IPS-18c (cell line): ENCODE measurements around the gene HMGCL.
"Not testable (repeated sequence)": the region's sequence is repeated elsewhere in the genome, so short reads cannot be mapped to it uniquely, and the experiment has no call there.

Experiments used
- H3K4me3 ChIP-seq: 2 replicates; pipeline ENCODE4 v1.7.0; 2013; ENCODE audit warnings: low read depth, mild to moderate bottlenecking, low read length, moderate library complexity; ENCODE audit not compliant: insufficient read depth
- H3K9me3 ChIP-seq: one replicate; pipeline ENCODE4 v1.6.1; 2013; ENCODE audit warnings: mild to moderate bottlenecking, low read length, moderate library complexity; ENCODE audit not compliant: control insufficient read depth, insufficient read depth

HMGCL gene

GRCh38 chr1:23804183-23804835 lies 20.9 kb downstream of the HMGCL start:
- Histone ChIP-seq H3K9me3 (no peaks in the 10 kb centered on the region), H3K4me3 (no peak overlapping the region)

GRCh38 chr1:23803674-23804073 lies 21.6 kb downstream of the HMGCL start:
- Histone ChIP-seq H3K4me3 (no peak overlapping the region), H3K9me3 (no peaks in the 10 kb centered on the region)

- H3K4me3 ChIP-seq, H3K9me3 ChIP-seq: not testable (repeated sequence)
Measured at GRCh38 chr1:23802809-23803342, 22.4 kb downstream of the HMGCL start.

- no peaks in the 10 kb centered on the region for H3K9me3 ChIP-seq
- no peak overlapping the region for H3K4me3 ChIP-seq
Measured at GRCh38 chr1:23801876-23802275, 23.4 kb downstream of the HMGCL start.

- peak overlapping the region; percentile 90 for H3K4me3 ChIP-seq
- H3K9me3 ChIP-seq, result no peaks in the 10 kb centered on the region
Measured at GRCh38 chr1:23801338-23801748, 23.9 kb downstream of the HMGCL start.

- Histone ChIP-seq H3K9me3 (no peaks in the 10 kb centered on the region), H3K4me3 (peak within 1 kb of the TSS; percentile 90)
Measured at GRCh38 chr1:23800400-23801337, 24.6 kb downstream of the HMGCL start, which contains the start of gene GALE. Gene GALE (minus strand): TSS chr1:23800754. CDS start chr1:23799007, 1,747 bp downstream.

GRCh38 chr1:23799570-23800399 lies 25.4 kb downstream of the HMGCL start:
- H3K4me3 ChIP-seq, result peak overlapping the region; percentile 90
- H3K9me3 ChIP-seq, result no peaks in the 10 kb centered on the region

GRCh38 chr1:23799255-23799569 lies 26.0 kb downstream of the HMGCL start:
- peak overlapping the region; percentile 90 for H3K4me3 ChIP-seq
- H3K9me3 ChIP-seq, result no peaks in the 10 kb centered on the region

- Histone ChIP-seq H3K4me3 (peak overlapping the region; percentile 90; the same call in 1 of the 2 replicates), H3K9me3 (no peaks in the 10 kb centered on the region)
Measured at GRCh38 chr1:23798662-23799142, 26.5 kb downstream of the HMGCL start.

- no peak overlapping the region for H3K4me3 ChIP-seq
Measured at GRCh38 chr1:23797478-23798448, 27.5 kb downstream of the HMGCL start.

GRCh38 chr1:23796466-23797271 lies 28.6 kb downstream of the HMGCL start:
- no peaks in the 10 kb centered on the region for H3K9me3 ChIP-seq
- no peak overlapping the region for H3K4me3 ChIP-seq

More at GRCh38 chr1:23797478-23798448, 27.5 kb downstream of the HMGCL start:
- H3K9me3 ChIP-seq, result no peaks in the 10 kb centered on the region

- H3K4me3 ChIP-seq, result no peak overlapping the region
- no peaks in the 10 kb centered on the region for H3K9me3 ChIP-seq
Measured at GRCh38 chr1:23795676-23796465, 29.4 kb downstream of the HMGCL start.

- H3K9me3 ChIP-seq, H3K4me3 ChIP-seq: not testable (repeated sequence)
Measured at GRCh38 chr1:23794732-23795182, 30.5 kb downstream of the HMGCL start.

- Histone ChIP-seq H3K9me3 (no peaks in the 10 kb centered on the region), H3K4me3 (no peak overlapping the region)
Measured at GRCh38 chr1:23793861-23794731, 31.1 kb downstream of the HMGCL start.
